HG02571 (cell line): ENCODE measurements around the gene KNG1.
"Not testable (repeated sequence)": the region's sequence is repeated elsewhere in the genome, so short reads cannot be mapped to it uniquely, and the experiment has no call there.

Experiments used
- ATAC-seq: cut with Tn5 transposase; IDR thresholded peaks from one replicate; pipeline ENCODE4 v1.9.1; 2021; ENCODE audit warnings: mild to moderate bottlenecking, moderate library complexity; ENCODE audit not compliant: unreplicated experiment

KNG1 gene

GRCh38 chr3:186708983-186709679, 8.0 kb upstream of the KNG1 start:
- no peak for ATAC-seq

GRCh38 chr3:186710694-186711093, 6.5 kb upstream of the KNG1 start:
- not testable (repeated sequence) for ATAC-seq

GRCh38 chr3:186713499-186713898, 3.7 kb upstream of the KNG1 start:
- ATAC-seq: no peak

- ATAC-seq: no peak
These were observed 3.0 kb downstream of the KNG1 start for GRCh38 chr3:186719945-186720739.

- no peak for ATAC-seq
These were observed 5.3 kb downstream of the KNG1 start for GRCh38 chr3:186722457-186722856.

- no peak for ATAC-seq
These were observed 7.8 kb downstream of the KNG1 start for GRCh38 chr3:186724911-186725310.

- ATAC-seq: no peak
These were observed 15.1 kb downstream of the KNG1 start for GRCh38 chr3:186732169-186732766.

GRCh38 chr3:186742618-186743380, 25.6 kb downstream of the KNG1 start:
- ATAC-seq: no peak

GRCh38 chr3:186743666-186744065, 26.5 kb downstream of the KNG1 start:
- no peak for ATAC-seq

GRCh38 chr3:186746008-186746407, 28.8 kb downstream of the KNG1 start:
- ATAC-seq: no peak

GRCh38 chr3:186750316-186750715, 33.2 kb downstream of the KNG1 start:
- ATAC-seq: no peak

GRCh38 chr3:186751480-186751879, 34.3 kb downstream of the KNG1 start:
- ATAC-seq: no peak

- ATAC-seq: no peak
These were observed 36.8 kb downstream of the KNG1 start for GRCh38 chr3:186754006-186754405.

GRCh38 chr3:186754871-186755270, 37.7 kb downstream of the KNG1 start:
- no peak for ATAC-seq

- ATAC-seq: no peak
These were observed 40.1 kb downstream of the KNG1 start for GRCh38 chr3:186757214-186757613.

- ATAC-seq: no peak
These were observed 40.6 kb downstream of the KNG1 start for GRCh38 chr3:186757686-186758220.

- no peak for ATAC-seq
These were observed 42.2 kb downstream of the KNG1 start for GRCh38 chr3:186759231-186759930.

GRCh38 chr3:186760141-186760833, 43.1 kb downstream of the KNG1 start:
- ATAC-seq: no peak

- ATAC-seq: no peak
These were observed 43.8 kb downstream of the KNG1 start for GRCh38 chr3:186760897-186761447.
